HG02571 (cell line): ENCODE results near the gene AMIGO3.
"Not testable (repeated sequence)": the region's sequence is repeated elsewhere in the genome, so short reads cannot be mapped to it uniquely, and the experiment has no call there.

ENCODE experiments used
- ATAC-seq: cut with Tn5 transposase; IDR thresholded peaks from one replicate; pipeline ENCODE4 v1.9.1; 2021; ENCODE audit warnings: mild to moderate bottlenecking, moderate library complexity; ENCODE audit not compliant: unreplicated experiment

AMIGO3 gene

DNA sequence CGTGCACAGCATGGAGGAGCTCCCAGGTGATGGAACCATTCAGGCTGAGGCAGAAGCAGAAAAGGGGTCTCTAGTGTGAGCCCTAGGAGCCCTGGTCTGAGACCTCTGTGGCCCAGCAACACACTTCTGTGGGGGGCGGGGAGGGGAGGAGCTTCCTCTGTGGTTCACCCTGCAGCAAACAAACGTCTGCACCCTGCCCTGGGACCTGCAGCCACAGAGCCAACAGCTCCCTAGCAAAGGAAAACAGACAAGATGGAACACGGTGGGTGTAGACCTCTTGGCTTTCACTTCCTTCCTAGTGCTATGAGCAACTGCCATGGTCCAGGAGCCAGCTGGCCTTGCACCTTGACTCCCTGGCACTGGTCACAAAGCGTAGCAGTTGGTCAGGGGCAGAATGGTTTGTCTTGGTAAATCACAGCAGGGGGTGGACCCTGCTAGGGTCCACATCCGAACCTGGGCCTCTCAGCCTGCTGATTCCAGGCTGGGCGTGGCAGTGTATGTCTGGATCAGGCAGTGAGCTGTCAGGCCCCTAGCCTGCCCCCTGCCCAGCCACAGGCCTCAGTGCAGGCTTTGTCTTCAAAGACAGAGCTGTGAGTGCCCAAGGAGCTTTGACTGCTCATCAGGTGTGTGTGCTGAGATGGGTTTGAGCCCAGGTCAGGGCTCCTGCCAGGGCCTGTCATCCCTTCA lies 6.7 kb downstream of the AMIGO3 start:
- ATAC-seq, result no peak

DNA sequence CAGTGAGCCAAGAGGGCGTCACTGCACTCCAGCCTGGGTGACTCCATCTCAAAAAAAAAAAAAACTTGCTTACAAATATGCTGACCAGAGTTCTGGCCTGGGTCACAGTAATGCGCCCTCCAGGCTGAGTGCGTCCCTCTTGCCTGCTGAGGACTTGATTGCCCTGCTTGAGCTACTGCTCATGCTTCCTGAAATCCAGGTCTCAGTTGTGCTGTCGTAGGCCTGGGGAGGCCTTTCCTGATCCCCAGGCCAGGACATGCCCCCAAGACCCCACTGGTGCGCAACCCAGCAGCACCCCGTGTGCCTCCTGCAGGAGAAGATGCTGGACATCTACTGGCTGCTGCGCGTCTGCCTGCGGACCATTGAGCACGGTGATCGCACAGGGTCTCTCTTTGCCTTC lies 7.3 kb downstream of the AMIGO3 start:
- no peak for ATAC-seq

- no peak for ATAC-seq
Observed at GRCh38 chr3:49711489-49711888, 8.0 kb downstream of the AMIGO3 start.

DNA sequence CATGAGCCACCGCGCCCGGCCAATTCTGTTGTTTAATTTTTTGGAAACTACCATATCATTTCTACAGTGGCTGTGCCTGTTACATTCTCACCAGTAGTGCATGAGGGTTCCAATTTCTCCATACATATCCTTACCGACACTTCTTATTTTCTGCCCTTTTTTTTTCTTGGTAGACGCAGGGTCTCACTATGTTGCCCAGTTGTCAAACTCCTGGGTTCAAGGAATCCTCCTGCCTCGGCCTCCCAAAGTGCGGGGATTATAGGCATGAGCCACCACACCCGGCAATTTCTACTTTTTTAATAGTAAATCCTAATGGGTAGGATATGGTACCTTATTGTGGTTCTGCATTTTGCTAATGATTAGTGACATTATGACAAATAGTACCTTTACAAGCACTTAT lies 9.6 kb downstream of the AMIGO3 start:
- no peak for ATAC-seq

- no peak for ATAC-seq
Observed at GRCh38 chr3:49707113-49707480, 12.4 kb downstream of the AMIGO3 start.

DNA sequence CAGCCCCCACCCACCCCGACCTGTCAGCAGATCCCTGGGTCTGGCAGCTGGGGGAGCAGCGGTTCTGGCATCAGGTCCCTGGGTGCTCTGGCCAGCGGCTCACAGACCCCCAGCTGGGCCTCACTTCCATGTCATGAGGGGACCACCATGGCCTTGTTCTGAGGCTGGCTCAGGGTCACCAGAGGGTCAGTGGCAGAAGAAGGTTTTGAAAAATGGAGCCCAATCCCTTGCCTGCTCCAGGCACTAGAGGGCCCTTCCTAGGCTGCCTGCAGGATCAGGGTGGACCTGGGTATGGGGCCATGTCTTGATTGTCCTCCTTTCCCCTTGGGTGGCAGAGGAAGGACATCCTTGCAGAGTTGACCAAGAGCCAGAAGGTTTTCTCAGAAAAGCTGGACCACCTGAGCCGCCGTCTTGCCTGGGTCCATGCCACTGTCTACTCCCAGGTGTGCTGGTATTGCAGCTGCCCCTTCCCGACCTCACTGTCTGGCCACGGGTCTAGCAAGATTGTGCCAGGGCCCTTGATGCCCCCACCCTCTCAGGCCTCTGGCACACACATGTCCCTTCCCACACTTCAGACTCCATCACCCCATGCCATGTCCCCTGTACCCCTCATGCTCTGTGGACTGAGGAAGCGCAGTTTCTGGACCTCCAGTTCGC lies 12.9 kb downstream of the AMIGO3 start:
- no peak for ATAC-seq

DNA sequence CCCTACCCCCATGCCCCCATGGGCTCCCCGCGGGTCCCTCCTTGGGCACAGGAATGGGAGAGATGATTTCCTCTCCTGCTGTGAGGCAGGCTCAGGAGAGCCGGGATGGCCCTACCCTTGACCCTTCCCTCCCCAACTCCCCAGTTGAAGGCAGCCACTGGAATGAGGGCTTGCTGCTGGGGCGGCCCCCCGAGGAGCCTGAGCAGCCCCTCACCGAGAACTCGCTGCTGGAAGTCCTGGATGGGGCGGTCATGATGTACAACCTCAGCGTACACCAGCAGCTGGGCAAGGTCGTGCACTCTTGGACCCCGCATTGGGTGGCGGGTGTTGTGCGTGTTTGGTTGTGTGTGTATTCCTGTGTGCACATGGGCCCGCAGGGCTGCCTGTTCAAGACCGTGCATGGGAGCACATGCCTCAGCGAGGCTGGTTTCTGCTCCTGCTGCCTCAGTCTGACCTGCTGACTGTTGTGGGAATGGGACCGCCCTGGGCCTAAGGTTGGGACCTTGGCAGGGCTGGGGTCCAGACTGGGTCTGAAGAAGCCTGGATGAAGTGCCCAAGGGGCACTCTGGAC lies 14.0 kb downstream of the AMIGO3 start:
- ATAC-seq, result no peak

DNA sequence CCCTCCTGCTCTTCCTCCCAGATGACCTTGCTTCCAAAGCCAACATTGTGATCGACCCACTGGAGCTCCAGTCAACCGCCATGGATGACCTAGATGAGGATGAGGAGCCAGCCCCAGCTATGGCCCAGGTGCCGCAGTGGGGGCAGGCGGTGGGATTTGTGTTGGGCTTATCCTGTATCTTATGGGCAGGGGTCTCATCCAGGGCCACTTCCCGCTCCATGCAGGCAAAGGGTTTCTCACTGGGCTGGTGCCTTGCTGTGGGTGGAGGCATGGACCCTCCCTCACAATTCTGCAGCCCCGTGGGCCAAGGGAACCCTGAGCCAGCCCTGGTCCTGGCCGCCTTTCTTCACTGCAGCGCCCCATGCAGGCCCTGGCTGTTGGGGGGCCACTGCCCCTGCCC lies 14.9 kb downstream of the AMIGO3 start:
- ATAC-seq, result no peak

- ATAC-seq, result no peak
Observed at GRCh38 chr3:49703956-49704355, 15.5 kb downstream of the AMIGO3 start.

GRCh38 chr3:49703443-49703927 lies 16.0 kb downstream of the AMIGO3 start:
- no peak for ATAC-seq

GRCh38 chr3:49702672-49703071 lies 16.8 kb downstream of the AMIGO3 start:
- no peak for ATAC-seq

DNA sequence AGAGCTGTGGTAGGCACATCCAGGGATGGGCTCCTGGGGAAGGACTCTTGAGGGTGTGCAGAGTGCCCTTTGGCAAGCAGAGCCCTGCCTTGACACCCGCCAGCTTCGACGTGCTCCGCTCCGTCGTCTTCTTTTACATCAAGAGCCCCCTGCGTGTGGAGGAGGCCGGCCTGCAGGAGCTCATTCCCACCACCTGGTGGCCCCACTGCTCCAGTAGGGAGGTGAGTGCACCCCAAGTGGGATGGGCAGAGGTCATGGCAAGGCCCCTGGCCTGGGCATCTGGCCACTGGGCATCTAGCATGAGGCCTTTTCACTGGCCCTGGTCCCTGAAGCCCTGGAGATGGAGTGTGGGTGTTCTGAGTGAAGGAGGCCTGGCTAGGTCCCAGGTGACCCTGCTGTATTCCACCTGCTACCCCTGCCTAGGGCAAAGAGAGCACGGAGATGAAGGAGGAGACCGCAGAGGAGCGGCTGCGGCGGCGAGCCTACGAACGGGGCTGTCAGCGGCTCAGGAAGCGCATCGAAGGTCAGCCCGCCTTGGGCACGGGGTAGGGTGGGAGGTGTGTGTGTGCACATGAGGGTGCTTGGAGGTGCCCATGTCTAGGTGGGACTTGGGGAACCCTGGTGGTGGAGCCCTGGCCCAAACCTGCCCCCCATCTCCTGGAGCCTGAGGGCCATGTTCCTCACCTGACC lies 18.0 kb downstream of the AMIGO3 start:
- no peak for ATAC-seq

DNA sequence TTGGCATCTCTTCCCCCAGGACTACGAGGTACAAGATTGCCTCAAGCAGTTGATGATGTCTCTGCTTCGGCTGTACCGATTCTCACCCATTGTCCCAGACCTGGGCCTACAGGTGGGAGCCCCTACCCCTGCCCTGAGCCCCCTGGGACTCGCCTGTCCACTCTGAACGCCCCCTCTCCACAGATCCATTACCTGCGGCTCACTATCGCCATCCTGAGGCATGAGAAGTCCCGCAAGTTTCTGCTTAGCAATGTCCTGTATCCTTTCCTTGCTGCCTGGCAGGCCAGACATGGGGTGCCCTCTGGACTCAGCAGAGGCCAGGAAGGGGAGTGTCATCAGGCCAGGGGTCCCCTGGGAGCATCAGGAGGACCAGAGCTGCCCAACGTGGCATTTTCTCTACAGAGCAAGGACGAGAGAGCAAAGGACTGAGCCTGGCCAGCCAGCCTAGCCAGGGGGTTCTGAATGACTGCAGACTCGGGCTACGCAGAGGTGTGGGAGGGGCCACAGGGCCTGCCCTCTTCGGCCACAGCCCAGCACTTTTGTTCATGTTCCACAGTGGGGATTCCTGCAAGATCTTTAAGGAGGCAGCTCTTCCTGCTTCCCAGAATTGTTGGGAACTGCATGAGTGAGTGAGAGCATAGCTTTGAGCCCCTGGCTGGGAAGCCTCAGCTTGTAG lies 18.9 kb downstream of the AMIGO3 start:
- no peak for ATAC-seq

DNA sequence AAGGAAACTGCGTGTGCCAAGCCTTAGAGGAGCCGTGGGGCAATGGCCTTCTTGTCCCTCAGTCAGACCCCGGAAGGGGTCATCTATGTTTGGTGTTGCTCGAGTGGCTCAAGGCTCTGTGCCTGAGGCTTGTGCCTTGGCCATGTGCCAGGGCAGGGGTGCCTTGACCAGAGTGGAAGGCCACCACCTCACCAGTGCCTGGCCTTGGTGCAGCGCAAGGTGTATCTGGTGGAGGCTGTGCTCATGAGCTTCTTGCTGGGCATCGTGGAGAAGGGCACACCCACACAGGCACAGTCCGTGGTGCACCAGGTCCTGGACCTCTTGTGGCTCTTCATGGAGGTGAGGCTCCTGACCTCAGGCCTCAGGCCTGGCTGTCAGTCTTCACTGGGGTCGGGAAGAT lies 19.5 kb downstream of the AMIGO3 start:
- no peak for ATAC-seq

- ATAC-seq, result no peak
Observed at GRCh38 chr3:49699281-49699979, 20.1 kb downstream of the AMIGO3 start.

GRCh38 chr3:49695350-49696015 lies 24.0 kb downstream of the AMIGO3 start:
- not testable (repeated sequence) for ATAC-seq

DNA sequence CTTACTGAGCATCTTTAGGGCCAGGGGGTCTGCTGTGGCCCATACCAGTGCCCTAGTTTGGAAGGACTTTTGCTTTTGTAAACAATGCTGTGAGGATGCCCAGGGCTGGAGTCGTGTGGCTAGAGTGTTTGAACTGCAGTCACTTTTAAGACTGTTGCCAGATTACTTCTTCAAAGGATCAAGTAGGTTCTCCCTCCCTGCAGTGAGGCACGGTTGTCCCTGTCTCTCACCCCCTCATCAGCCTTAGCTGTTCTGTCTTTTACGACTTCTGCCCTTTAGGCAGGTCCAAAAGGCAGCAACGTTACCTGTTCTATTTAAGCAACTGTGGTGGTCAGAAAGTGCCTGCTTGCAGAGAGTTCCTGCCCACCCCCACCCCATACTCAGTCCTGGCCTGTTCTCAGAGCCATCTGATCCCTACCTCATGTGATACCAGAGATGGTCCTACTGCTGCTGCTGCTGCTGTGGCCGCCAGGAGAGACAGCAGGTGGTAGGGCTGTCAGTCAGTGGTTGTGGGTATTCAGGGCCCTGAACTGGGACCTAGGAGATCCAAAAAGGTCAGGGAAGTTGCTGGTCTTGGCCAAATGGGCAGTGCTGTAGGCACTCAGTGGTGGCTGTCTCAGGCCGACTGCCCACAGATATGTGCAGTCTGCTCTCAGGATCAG lies 24.9 kb downstream of the AMIGO3 start:
- not testable (repeated sequence) for ATAC-seq

GRCh38 chr3:49691481-49691880 lies 28.0 kb downstream of the AMIGO3 start:
- ATAC-seq, result not testable (repeated sequence)

GRCh38 chr3:49690856-49691255 lies 28.6 kb downstream of the AMIGO3 start:
- not testable (repeated sequence) for ATAC-seq
